ENCODE data around the gene MRPL36.

MRPL36 gene

GRCh38 chr5:1779782-1780613 is 19.6 kb downstream of the MRPL36 start:
- no peak for DNase-seq

GRCh38 chr5:1779021-1779680 is 20.5 kb downstream of the MRPL36 start:
- no peak for DNase-seq

GRCh38 chr5:1778138-1779020 is 21.3 kb downstream of the MRPL36 start:
- DNase-seq = no peak

GRCh38 chr5:1777281-1778137 is 22.1 kb downstream of the MRPL36 start:
- no peak for DNase-seq

- DNase-seq = no peak
Observed at GRCh38 chr5:1776831-1777230, 22.8 kb downstream of the MRPL36 start.

- DNase-seq = no peak
Observed at GRCh38 chr5:1772634-1773033, 27.0 kb downstream of the MRPL36 start.

GRCh38 chr5:1771149-1772065 is 28.2 kb downstream of the MRPL36 start:
- DNase-seq = no peak

GRCh38 chr5:1770443-1770802 is 29.2 kb downstream of the MRPL36 start:
- DNase-seq = no peak

- no peak for DNase-seq
Observed at GRCh38 chr5:1769752-1770442, 29.7 kb downstream of the MRPL36 start.

GRCh38 chr5:1769017-1769640 is 30.5 kb downstream of the MRPL36 start:
- DNase-seq = no peak

GRCh38 chr5:1768283-1769000 is 31.2 kb downstream of the MRPL36 start:
- DNase-seq = no peak

GRCh38 chr5:1767524-1768282 is 31.9 kb downstream of the MRPL36 start:
- DNase-seq = no peak

- DNase-seq = no peak
Observed at GRCh38 chr5:1765880-1766235, 33.8 kb downstream of the MRPL36 start.

GRCh38 chr5:1765141-1765879 is 34.3 kb downstream of the MRPL36 start:
- no peak for DNase-seq

GRCh38 chr5:1764606-1764960 is 35.1 kb downstream of the MRPL36 start:
- no peak for DNase-seq

GRCh38 chr5:1763960-1764605 is 35.6 kb downstream of the MRPL36 start:
- DNase-seq = no peak

- DNase-seq = no peak
Observed at GRCh38 chr5:1763548-1763911, 36.1 kb downstream of the MRPL36 start.

All from NCI-H187 (cell line).